ENCODE data around the gene GNAL.

DNA sequence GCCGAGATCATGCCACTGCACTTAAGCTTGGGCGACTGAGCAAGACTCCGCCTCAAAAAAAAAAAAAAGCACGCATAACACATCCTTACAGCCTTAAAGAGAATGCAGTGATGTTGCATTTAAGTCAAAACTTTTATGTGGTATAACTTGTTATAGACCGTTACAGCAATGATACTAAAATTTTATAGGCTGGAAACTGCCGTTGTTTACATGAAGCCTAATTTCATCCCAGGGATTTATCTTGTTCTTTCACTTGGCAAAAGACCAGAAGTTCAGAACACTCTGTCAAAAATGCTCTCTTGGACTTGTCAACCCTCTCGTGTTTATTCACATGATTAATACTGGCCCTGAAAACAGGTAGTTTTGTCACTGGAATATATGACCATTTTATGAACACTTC, 7.4 kb downstream of the GNAL start:
- TF ChIP-seq, protein P1, sequence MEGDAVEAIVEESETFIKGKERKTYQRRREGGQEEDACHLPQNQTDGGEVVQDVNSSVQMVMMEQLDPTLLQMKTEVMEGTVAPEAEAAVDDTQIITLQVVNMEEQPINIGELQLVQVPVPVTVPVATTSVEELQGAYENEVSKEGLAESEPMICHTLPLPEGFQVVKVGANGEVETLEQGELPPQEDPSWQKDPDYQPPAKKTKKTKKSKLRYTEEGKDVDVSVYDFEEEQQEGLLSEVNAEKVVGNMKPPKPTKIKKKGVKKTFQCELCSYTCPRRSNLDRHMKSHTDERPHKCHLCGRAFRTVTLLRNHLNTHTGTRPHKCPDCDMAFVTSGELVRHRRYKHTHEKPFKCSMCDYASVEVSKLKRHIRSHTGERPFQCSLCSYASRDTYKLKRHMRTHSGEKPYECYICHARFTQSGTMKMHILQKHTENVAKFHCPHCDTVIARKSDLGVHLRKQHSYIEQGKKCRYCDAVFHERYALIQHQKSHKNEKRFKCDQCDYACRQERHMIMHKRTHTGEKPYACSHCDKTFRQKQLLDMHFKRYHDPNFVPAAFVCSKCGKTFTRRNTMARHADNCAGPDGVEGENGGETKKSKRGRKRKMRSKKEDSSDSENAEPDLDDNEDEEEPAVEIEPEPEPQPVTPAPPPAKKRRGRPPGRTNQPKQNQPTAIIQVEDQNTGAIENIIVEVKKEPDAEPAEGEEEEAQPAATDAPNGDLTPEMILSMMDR (IDR thresholded peaks at IDR 0.05), result no peak
- no peak for TF ChIP-seq POLR2A (IDR thresholded peaks at IDR 0.05)

All from thyroid gland (tissue), 4 donors.